Measurements from ENCODE around the gene MSRB3. TPM values are rescaled to one million over a fixed set of nuclear protein-coding genes. Genes with fewer than 3 reads are reported as not detected.

MSRB3 gene
- polyA plus RNA-seq, 1 donor (not counting 4 experiments of a cell fraction or from before 2014, with no cell fraction given): 12.3 TPM

DNA sequence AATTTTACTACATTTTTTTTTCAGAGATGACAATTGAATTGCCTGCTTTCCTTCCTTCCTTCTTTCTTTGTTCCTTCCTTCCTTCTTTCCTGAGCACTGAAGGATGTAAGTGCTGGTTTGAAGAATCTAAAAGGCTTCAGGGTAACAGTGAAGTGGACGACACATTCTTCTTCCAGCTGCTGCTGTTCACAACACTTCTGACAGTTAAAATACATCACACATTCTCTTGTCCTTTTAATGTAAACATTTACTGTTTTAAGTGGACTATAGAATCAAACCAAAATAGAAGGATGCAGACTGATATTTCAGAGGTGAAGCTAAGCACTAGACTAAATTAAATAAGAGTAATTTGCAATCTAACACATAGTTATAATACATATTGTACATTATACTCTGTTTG is 151.5 kb downstream of the MSRB3 start:
- FAIRE-seq: no peak

DNA sequence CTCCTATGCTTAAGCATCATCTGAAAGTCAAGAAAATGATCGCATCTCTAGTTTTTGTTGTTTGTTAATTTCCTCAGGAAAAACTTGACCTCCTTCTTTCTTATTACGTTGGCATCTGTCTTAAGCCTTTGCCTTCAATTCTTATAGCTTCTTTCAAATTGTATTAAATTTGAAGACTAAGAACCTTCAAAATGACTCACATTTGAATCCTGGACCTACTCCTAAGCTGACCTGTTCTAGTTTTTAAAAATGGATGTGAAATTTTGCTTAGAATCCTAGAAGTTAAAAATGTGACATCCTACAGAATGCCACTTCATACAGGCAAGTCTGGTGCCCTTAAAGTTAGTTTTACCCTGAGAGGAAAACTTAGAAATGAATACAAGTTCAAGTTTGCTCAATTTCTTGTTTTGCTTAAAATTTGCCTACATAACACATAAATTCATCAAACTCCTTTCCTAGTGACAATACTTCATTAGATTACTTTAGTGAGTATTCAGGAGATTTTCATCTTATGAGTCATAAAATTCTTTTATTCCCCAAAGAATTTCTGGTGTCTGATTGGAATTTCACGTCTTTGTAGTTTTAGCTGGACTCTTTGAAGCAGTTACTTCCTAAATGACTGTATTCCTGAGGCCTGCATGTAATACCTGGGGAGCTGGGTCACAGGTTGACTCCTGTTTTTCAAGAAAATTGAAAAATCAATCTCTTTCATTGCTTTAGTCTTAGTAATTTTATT is 152.3 kb downstream of the MSRB3 start:
- Histone ChIP-seq H3K27ac (ENCODE audit: control insufficient read depth, insufficient read depth, low read length) (no peak overlapping the region), H4K20me1 (ENCODE audit: control insufficient read depth, extremely low read depth, insufficient read depth, low read length) (no peaks in the 10 kb centered on the region)
- FAIRE-seq: peak; percentile 71

More for the DNA sequence above, 151.5 kb downstream of the MSRB3 start:
- Histone ChIP-seq H3K9me3 (ENCODE audit: control insufficient read depth, low read depth, low read length) (no peaks in the 10 kb centered on the region), H4K20me1 (ENCODE audit: control insufficient read depth, extremely low read depth, insufficient read depth, low read length) (no peaks in the 10 kb centered on the region), H3K27ac (ENCODE audit: control insufficient read depth, insufficient read depth, low read length) (no peak overlapping the region), H2AFZ (ENCODE audit: control insufficient read depth, low read length) (peak overlapping the region; percentile 17), H3K27me3 (ENCODE audit: control insufficient read depth, extremely low read depth, insufficient read depth, low read length) (no peaks in the 10 kb centered on the region), H3K9ac (ENCODE audit: control insufficient read depth, extremely low read depth, insufficient read depth, low read length) (no peak overlapping the region), H3K36me3 (ENCODE audit: control insufficient read depth in 2 of 2, extremely low read depth in 1 of 2, insufficient read depth in 2 of 2, low read length in 2 of 2) (no peaks in the 10 kb centered on the region), H3K9me1 (ENCODE audit: control insufficient read depth, extremely low read depth, insufficient read depth, low read length) (no peaks in the 10 kb centered on the region), H3K4me2 (ENCODE audit: control insufficient read depth, extremely low read depth, insufficient read depth, low read depth, low read length) (no peak overlapping the region), H3K79me2 (ENCODE audit: control insufficient read depth, insufficient read depth, low read length) (no peaks in the 10 kb centered on the region), H3K4me3 (ENCODE audit: control insufficient read depth in 2 of 3, extremely low read depth in 1 of 3, insufficient read depth in 2 of 3, low read depth in 1 of 3, low read length in 3 of 3) (no peak overlapping the region), H3K4me1 (ENCODE audit: control insufficient read depth, extremely low read depth, insufficient read depth, low read length) (peaks cover 34% of the 10 kb centered on the region)
- dilution Hi-C loops (cut with MboI; ENCODE audit: extremely low pct_ligation_motif_present, low sequenced_read_pairs): no loop called here
- DNase-seq (ENCODE audit: low read depth, low spot score): no peak
- TF ChIP-seq, protein P1, sequence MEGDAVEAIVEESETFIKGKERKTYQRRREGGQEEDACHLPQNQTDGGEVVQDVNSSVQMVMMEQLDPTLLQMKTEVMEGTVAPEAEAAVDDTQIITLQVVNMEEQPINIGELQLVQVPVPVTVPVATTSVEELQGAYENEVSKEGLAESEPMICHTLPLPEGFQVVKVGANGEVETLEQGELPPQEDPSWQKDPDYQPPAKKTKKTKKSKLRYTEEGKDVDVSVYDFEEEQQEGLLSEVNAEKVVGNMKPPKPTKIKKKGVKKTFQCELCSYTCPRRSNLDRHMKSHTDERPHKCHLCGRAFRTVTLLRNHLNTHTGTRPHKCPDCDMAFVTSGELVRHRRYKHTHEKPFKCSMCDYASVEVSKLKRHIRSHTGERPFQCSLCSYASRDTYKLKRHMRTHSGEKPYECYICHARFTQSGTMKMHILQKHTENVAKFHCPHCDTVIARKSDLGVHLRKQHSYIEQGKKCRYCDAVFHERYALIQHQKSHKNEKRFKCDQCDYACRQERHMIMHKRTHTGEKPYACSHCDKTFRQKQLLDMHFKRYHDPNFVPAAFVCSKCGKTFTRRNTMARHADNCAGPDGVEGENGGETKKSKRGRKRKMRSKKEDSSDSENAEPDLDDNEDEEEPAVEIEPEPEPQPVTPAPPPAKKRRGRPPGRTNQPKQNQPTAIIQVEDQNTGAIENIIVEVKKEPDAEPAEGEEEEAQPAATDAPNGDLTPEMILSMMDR (optimal IDR thresholded peaks at IDR 0.05 in 1 of 3, IDR thresholded peaks at IDR 0.05 in 1 of 3, conservative IDR thresholded peaks at IDR 0.05 in 1 of 3; ENCODE audit: extremely low read depth in 1 of 3, insufficient read depth in 2 of 3, low read length in 3 of 3): no peak
- no peak for TF ChIP-seq EZH2 (IDR thresholded peaks at IDR 0.05; ENCODE audit: low read length)

More for the DNA sequence above, 152.3 kb downstream of the MSRB3 start:
- Histone ChIP-seq H3K79me2 (ENCODE audit: control insufficient read depth, insufficient read depth, low read length) (no peaks in the 10 kb centered on the region), H3K9me3 (ENCODE audit: control insufficient read depth, low read depth, low read length) (no peaks in the 10 kb centered on the region), H3K4me1 (ENCODE audit: control insufficient read depth, extremely low read depth, insufficient read depth, low read length) (peaks cover 34% of the 10 kb centered on the region), H3K36me3 (ENCODE audit: control insufficient read depth in 2 of 2, extremely low read depth in 1 of 2, insufficient read depth in 2 of 2, low read length in 2 of 2) (no peaks in the 10 kb centered on the region), H3K4me2 (ENCODE audit: control insufficient read depth, extremely low read depth, insufficient read depth, low read depth, low read length) (peak overlapping the region; percentile 53), H3K9me1 (ENCODE audit: control insufficient read depth, extremely low read depth, insufficient read depth, low read length) (no peaks in the 10 kb centered on the region), H2AFZ (ENCODE audit: control insufficient read depth, low read length) (no peak overlapping the region), H3K4me3 (ENCODE audit: control insufficient read depth in 2 of 3, extremely low read depth in 1 of 3, insufficient read depth in 2 of 3, low read depth in 1 of 3, low read length in 3 of 3) (no peak overlapping the region), H3K27me3 (ENCODE audit: control insufficient read depth, extremely low read depth, insufficient read depth, low read length) (no peaks in the 10 kb centered on the region), H3K9ac (ENCODE audit: control insufficient read depth, extremely low read depth, insufficient read depth, low read length) (no peak overlapping the region)
- peak; percentile 21 for DNase-seq (ENCODE audit: low read depth, low spot score)
- TF ChIP-seq, protein P1 (optimal IDR thresholded peaks at IDR 0.05 in 1 of 3, IDR thresholded peaks at IDR 0.05 in 1 of 3, conservative IDR thresholded peaks at IDR 0.05 in 1 of 3; ENCODE audit: extremely low read depth in 1 of 3, insufficient read depth in 2 of 3, low read length in 3 of 3): no peak
- TF ChIP-seq EZH2 (IDR thresholded peaks at IDR 0.05; ENCODE audit: low read length): no peak
- dilution Hi-C loops (cut with MboI; ENCODE audit: extremely low pct_ligation_motif_present, low sequenced_read_pairs): no loop called here
